K562 (cell line): ENCODE data around the gene KIAA0040. TPM values are rescaled to one million over a fixed set of nuclear protein-coding genes. Genes with fewer than 3 reads are reported as not detected.

Experiments used
- ATAC-seq: fragments of 200-7000 bp; cut with Tn5 transposase; 3 replicates; pipeline ENCODE4 v1.9.1; 2020; ENCODE audit warnings: moderate library complexity
- BruUV-seq: library from RNA; stranded (reverse); fragments of 400-500 nt; replicated peaks from 2 replicates; lab custom pipeline; 2021; lab: Mats Ljungman, UMichigan
- CTCF ChIA-PET: fragments of 300-600 bp; formaldehyde crosslinking; extraction: SDS; loops from one replicate; lab custom pipeline; 2021; ENCODE audit warnings: low intra/inter-chr PET ratio; lab: Yijun Ruan, JAX
- POLR2A ChIA-PET: fragments of 300-600, 350-650 bp; sonication (Branson Sonifier 250); formaldehyde crosslinking; extraction: SDS; loops from one replicate; lab custom pipeline; 2021; ENCODE audit warnings: antibody characterized with exemption, inconsistent platforms; lab: Yijun Ruan, JAX
- DNase-seq, 4 experiments: peaks; one replicate each; pipeline versions ENCODE4 v3.0.0 to v3.0.0-alpha.2; 2011 to 2018; ENCODE audit warnings: low spot score in 3 of 4, mixed read lengths in 3 of 4; ENCODE audit errors: extremely low read depth in 1 of 4
- FAIRE-seq: peaks from 2 replicates; lab custom pipeline; 2011; peaks lifted over from hg19 to GRCh38; lab: Jason Lieb, UNC
- H2AFZ ChIP-seq: 2 replicates; pipeline ENCODE4 v1.6.0; 2011; ENCODE audit warnings: low read depth, low read length, control low read depth, inconsistent platforms
- H3K27ac ChIP-seq: fragments of 200-600 bp; 3 replicates; pipeline ENCODE4 v1.8.0; 2011; ENCODE audit warnings: low read depth, mild to moderate bottlenecking, control low read depth, inconsistent platforms, low read length, moderate library complexity, mixed read lengths; ENCODE audit errors: extremely low read depth
- H3K27me3 ChIP-seq, 2 experiments: fragments of 300-600 bp in 1 of 2; 2 replicates in 1 of 2; 3 replicates in 1 of 2; pipeline versions ENCODE4 v1.6.0 to v1.8.0; 2011; ENCODE audit warnings: inconsistent platforms in 2 of 2, low read length in 2 of 2, mild to moderate bottlenecking in 1 of 2, mixed read lengths in 1 of 2, moderate library complexity in 1 of 2; ENCODE audit not compliant: control insufficient read depth in 2 of 2, insufficient read depth in 2 of 2
- H3K36me3 ChIP-seq: fragments of 300-600 bp; 3 replicates; pipeline ENCODE4 v1.8.0; 2011; ENCODE audit warnings: mild to moderate bottlenecking, low read length, inconsistent platforms; ENCODE audit not compliant: control insufficient read depth, insufficient read depth
- H3K4me1 ChIP-seq, 2 experiments: fragments of 200-600 bp in 1 of 2; replicated peaks in 1 of 2; 2 replicates in 1 of 2; 3 replicates in 1 of 2; pipeline versions ENCODE4 v1.5.1 to v1.8.0; 2011; ENCODE audit warnings: inconsistent platforms in 2 of 2, low read length in 2 of 2, mild to moderate bottlenecking in 1 of 2, mixed read lengths in 1 of 2, moderate library complexity in 1 of 2; ENCODE audit not compliant: control insufficient read depth in 2 of 2, insufficient read depth in 2 of 2
- H3K4me2 ChIP-seq: 2 replicates; pipeline ENCODE4 v1.6.1; 2011; ENCODE audit warnings: low read length, control low read depth, inconsistent platforms, mixed read lengths; ENCODE audit not compliant: insufficient read depth
- H3K4me3 ChIP-seq: fragments of 200-600 bp; sonication (generic), shearing (Covaris generic); 2 replicates; pipeline ENCODE4 v1.5.1; 2016; ENCODE audit warnings: control low read depth, inconsistent platforms
- H3K79me2 ChIP-seq: fragments of 200-600 bp; 3 replicates; pipeline ENCODE4 v1.8.0; 2011; ENCODE audit warnings: low read length, inconsistent platforms; ENCODE audit not compliant: control insufficient read depth, insufficient read depth
- H3K9ac ChIP-seq, 2 experiments: 2 replicates each; pipeline versions ENCODE4 v1.6.0 to v1.6.1; 2011; ENCODE audit warnings: low read depth in 2 of 2, low read length in 2 of 2, control low read depth in 1 of 2, inconsistent platforms in 1 of 2, mild to moderate bottlenecking in 1 of 2, mixed read lengths in 1 of 2; ENCODE audit not compliant: insufficient read depth in 1 of 2
- H3K9me1 ChIP-seq: one replicate; pipeline ENCODE4 v1.6.0; 2011; ENCODE audit warnings: inconsistent platforms, mild to moderate bottlenecking, low read length, moderate library complexity; ENCODE audit not compliant: control insufficient read depth, insufficient read depth
- H3K9me3 ChIP-seq: replicated peaks from 2 replicates; pipeline ENCODE4 v1.5.1; 2011; ENCODE audit warnings: low read depth, low read length, inconsistent platforms; ENCODE audit not compliant: control insufficient read depth, insufficient read depth
- H4K20me1 ChIP-seq: replicated peaks from 2 replicates; pipeline ENCODE4 v1.6.1; 2011; ENCODE audit warnings: low read length, inconsistent platforms, mixed read lengths; ENCODE audit not compliant: control insufficient read depth, insufficient read depth
- BMI1 ChIP-seq: fragments of 150-350 bp; IDR thresholded peaks from 2 replicates; pipeline ENCODE4 v1.6.1; 2014; ENCODE audit warnings: low read length
- CEBPB ChIP-seq: fragments of 450-650 bp; IDR thresholded peaks from 2 replicates; pipeline ENCODE4 v1.6.1; 2016; ENCODE audit warnings: missing genetic modification characterization, missing compliant biosample characterization
- CHAMP1 ChIP-seq: fragments of 450-650 bp; IDR thresholded peaks from 2 replicates; pipeline ENCODE4 v1.6.1; 2016; ENCODE audit warnings: mild to moderate bottlenecking
- CHCHD3 ChIP-seq: fragments of 250-450 bp; sonication (Bioruptor Pico); IDR thresholded peaks from 2 replicates; pipeline ENCODE4 v2.1.2; 2022; ENCODE audit warnings: mild to moderate bottlenecking
- IRF1 ChIP-seq: sonication (generic); formaldehyde crosslinking; IDR thresholded peaks from 2 replicates; pipeline ENCODE4 v1.8.0; 2022; ENCODE audit warnings: missing genetic modification reagents, mild to moderate bottlenecking, borderline replicate concordance
- LARP7 ChIP-seq: fragments of 450-650 bp; IDR thresholded peaks from 2 replicates; pipeline ENCODE4 v1.6.1; 2016
- NFATC3 ChIP-seq: fragments of 450-650 bp; IDR thresholded peaks from 2 replicates; pipeline ENCODE4 v1.6.1; 2017; ENCODE audit warnings: mild to moderate bottlenecking
- POLR2B ChIP-seq: fragments of 450-650 bp; IDR thresholded peaks from 2 replicates; pipeline ENCODE4 v1.6.1; 2018; ENCODE audit warnings: low read depth; ENCODE audit not compliant: partially characterized antibody
- RBM15 ChIP-seq: fragments of 200-400 bp; formaldehyde crosslinking; IDR thresholded peaks from 2 replicates; pipeline ENCODE4 v1.6.1; 2018; ENCODE audit warnings: mild to moderate bottlenecking, low read length, moderate library complexity; ENCODE audit not compliant: insufficient read depth
- SP1 ChIP-seq: sonication (generic); formaldehyde crosslinking; IDR thresholded peaks from 2 replicates; pipeline ENCODE4 v1.8.1; 2022; ENCODE audit warnings: mild to moderate bottlenecking, missing genetic modification reagents
- SRSF3 ChIP-seq: fragments of 200-400 bp; formaldehyde crosslinking; IDR thresholded peaks from 2 replicates; pipeline ENCODE4 v1.6.1; 2016; ENCODE audit warnings: mild to moderate bottlenecking, low read length, moderate library complexity; ENCODE audit not compliant: insufficient read depth
- TRIM24 ChIP-seq, 2 experiments: fragments of 450-650 bp; IDR thresholded peaks; 2 replicates each; pipeline ENCODE4 v1.6.1; 2016
- YBX1 ChIP-seq: fragments of 450-650 bp; IDR thresholded peaks from 2 replicates; pipeline ENCODE4 v1.7.1; 2016; ENCODE audit warnings: mild to moderate bottlenecking
- WGBS: fragments of 100-300 bp; shearing (Covaris generic); methylation state at CpG from one replicate; pipeline ENCODE4 v1.1.6; 2016; ENCODE audit warnings: low coverage, mixed read lengths; ENCODE audit not compliant: insufficient coverage; ENCODE audit errors: missing lambda C conversion rate; 5-methylcytosine and 5-hydroxymethylcytosine counted together
- in situ Hi-C: fragments of 300-500 bp; cut with MboI; formaldehyde crosslinking; loops from 4 replicates; pipeline ENCODE4 v1.15.0; 2018; ENCODE audit warnings: inconsistent platforms, mixed read lengths
- intact Hi-C: fragments of 100-400 bp; cut with micrococcal nuclease; formaldehyde crosslinking; loops from 2 replicates; pipeline ENCODE4 v1.14.2; 2022
- polyA plus RNA-seq, 8 experiments: library from polyadenylated mRNA; depleted of rRNA in 4 of 8; stranded (reverse) in 5 of 8; unstranded in 3 of 8; fragments of >200 nt; fragmentation: Nextera tagmentation in 2 of 8; fragmentation: Illumina TruSeq in 1 of 8; extraction: Ambion mirVana in 2 of 8; extraction: Trizol in 1 of 8; gene quantifications; 2 replicates each; pipeline versions ENCODE4 v1.2.1 to v1.2.3, GENCODE V29; 2011 to 2014; ENCODE audit warnings: inconsistent platforms in 1 of 8, missing spikeins in 1 of 8
- total RNA-seq, 7 experiments: library from RNA; depleted of rRNA in 6 of 7; stranded (reverse); fragments of >200 nt in 6 of 7; fragmentation: Illumina TruSeq in 2 of 7; extraction: Trizol in 2 of 7; gene quantifications; 2 replicates each; pipeline versions ENCODE4 v1.2.1 to v1.2.3, GENCODE V29; 2011 to 2021; ENCODE audit warnings: low replicate concordance in 1 of 7
- TF ChIP-seq, protein P1 (sequence below): IDR thresholded peaks from 2 replicates; pipeline ENCODE4 v1.6.1; 2012; ENCODE audit warnings: low read depth, low read length, improper control_type of control experiment, borderline replicate concordance
- TF ChIP-seq, protein P2 (sequence below): fragments of 150-350 bp; IDR thresholded peaks from 2 replicates; pipeline ENCODE4 v1.6.1; 2014; ENCODE audit warnings: low read depth, mild to moderate bottlenecking, low read length, borderline replicate concordance
- TF ChIP-seq, protein P3 (sequence below): sonication (generic); formaldehyde crosslinking; IDR thresholded peaks from 2 replicates; pipeline ENCODE4 v1.9.0; 2022; ENCODE audit warnings: mild to moderate bottlenecking, missing genetic modification reagents

The KIAA0040 gene
- total and polyA plus RNA-seq, 9 of the 15 experiments (the other 6 are each of a cell fraction or from before 2014, with no cell fraction given): 3.4 to 13.6 (median 7.1) TPM

DNA sequence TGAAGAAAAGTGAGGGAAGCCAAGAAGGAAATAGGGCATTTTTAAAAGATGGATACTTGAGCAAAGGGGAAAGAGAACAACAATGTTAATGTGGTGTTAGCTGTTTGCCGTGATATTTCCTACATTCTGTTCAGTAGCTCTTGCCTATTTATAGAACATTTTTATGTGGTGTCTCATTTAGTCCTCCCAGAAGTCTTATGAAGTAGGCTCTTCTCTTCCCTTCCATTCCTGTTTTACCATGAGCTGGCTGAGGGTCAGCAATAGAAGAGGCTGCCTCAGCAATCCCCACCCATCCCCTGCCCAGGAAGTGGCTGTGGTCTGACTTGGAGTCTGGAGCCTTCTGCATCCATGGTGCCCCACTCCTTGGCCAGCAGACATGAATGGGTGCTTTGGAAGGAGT lies 60.1 kb downstream of the KIAA0040 start:
- FAIRE-seq (no peak), DNase-seq (no peak), ATAC-seq (no peak)
- no TSS peak for BruUV-seq
- H4K20me1 ChIP-seq: no peaks in the 10 kb centered on the region
- H3K9me3 ChIP-seq: no peaks in the 10 kb centered on the region
- in situ Hi-C loops: no loop called here
- no peak overlapping the region for H3K27ac ChIP-seq
- H2AFZ ChIP-seq: no peak overlapping the region
- no peaks in the 10 kb centered on the region for H3K9me1 ChIP-seq
- no peaks in the 10 kb centered on the region; a peak in 2 of 5 replicates for H3K4me1 ChIP-seq
- intact Hi-C loops: no loop called here
- H3K27me3 ChIP-seq: peaks cover 16 to 32% of the 10 kb centered on the region in 2 experiments
- WGBS: 0% methylated on average over 1 of the region's 1 CpG
- POLR2A ChIA-PET: interaction anchor here (0.6 kb wide), 1 partner anchor 15 kb away, joined by 3 read pairs; no protein-coding TSS in a partner anchor
- no peaks in the 10 kb centered on the region for H3K36me3 ChIP-seq
- H3K79me2 ChIP-seq: no peaks in the 10 kb centered on the region
- no peak overlapping the region for H3K9ac ChIP-seq
- no peak overlapping the region for H3K4me3 ChIP-seq
- H3K4me2 ChIP-seq: no peak overlapping the region
- CTCF ChIA-PET: interaction anchor here (0.6 kb wide), 1 partner anchor 42 kb away, joined by 4 read pairs; no protein-coding TSS in a partner anchor
- no peak for TF ChIP-seq CHCHD3
- TF ChIP-seq, protein P1, sequence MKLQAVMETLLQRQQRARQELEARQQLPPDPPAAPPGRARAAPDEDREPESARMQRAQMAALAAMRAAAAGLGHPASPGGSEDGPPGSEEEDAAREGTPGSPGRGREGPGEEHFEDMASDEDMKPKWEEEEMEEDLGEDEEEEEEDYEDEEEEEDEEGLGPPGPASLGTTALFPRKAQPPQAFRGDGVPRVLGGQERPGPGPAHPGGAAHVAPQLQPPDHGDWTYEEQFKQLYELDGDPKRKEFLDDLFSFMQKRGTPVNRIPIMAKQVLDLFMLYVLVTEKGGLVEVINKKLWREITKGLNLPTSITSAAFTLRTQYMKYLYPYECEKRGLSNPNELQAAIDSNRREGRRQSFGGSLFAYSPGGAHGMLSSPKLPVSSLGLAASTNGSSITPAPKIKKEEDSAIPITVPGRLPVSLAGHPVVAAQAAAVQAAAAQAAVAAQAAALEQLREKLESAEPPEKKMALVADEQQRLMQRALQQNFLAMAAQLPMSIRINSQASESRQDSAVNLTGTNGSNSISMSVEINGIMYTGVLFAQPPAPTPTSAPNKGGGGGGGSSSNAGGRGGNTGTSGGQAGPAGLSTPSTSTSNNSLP: no peak
- no peak for TF ChIP-seq LARP7
- TF ChIP-seq RBM15: no peak
- no peak for TF ChIP-seq SP1 (CRISPR knock-in tag)
- TF ChIP-seq TRIM24 (IDR thresholded peaks at IDR 0.05): no peak
- no peak for TF ChIP-seq CHAMP1
- TF ChIP-seq, protein P2, sequence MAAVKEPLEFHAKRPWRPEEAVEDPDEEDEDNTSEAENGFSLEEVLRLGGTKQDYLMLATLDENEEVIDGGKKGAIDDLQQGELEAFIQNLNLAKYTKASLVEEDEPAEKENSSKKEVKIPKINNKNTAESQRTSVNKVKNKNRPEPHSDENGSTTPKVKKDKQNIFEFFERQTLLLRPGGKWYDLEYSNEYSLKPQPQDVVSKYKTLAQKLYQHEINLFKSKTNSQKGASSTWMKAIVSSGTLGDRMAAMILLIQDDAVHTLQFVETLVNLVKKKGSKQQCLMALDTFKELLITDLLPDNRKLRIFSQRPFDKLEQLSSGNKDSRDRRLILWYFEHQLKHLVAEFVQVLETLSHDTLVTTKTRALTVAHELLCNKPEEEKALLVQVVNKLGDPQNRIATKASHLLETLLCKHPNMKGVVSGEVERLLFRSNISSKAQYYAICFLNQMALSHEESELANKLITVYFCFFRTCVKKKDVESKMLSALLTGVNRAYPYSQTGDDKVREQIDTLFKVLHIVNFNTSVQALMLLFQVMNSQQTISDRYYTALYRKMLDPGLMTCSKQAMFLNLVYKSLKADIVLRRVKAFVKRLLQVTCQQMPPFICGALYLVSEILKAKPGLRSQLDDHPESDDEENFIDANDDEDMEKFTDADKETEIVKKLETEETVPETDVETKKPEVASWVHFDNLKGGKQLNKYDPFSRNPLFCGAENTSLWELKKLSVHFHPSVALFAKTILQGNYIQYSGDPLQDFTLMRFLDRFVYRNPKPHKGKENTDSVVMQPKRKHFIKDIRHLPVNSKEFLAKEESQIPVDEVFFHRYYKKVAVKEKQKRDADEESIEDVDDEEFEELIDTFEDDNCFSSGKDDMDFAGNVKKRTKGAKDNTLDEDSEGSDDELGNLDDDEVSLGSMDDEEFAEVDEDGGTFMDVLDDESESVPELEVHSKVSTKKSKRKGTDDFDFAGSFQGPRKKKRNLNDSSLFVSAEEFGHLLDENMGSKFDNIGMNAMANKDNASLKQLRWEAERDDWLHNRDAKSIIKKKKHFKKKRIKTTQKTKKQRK: no peak
- no peak for TF ChIP-seq YBX1
- TF ChIP-seq POLR2B: no peak
- no peak for TF ChIP-seq SRSF3
- no peak for TF ChIP-seq IRF1 (CRISPR knock-in tag)
- no peak for TF ChIP-seq CEBPB
- TF ChIP-seq NFATC3: no peak
- TF ChIP-seq BMI1: no peak
- TF ChIP-seq, protein P3, sequence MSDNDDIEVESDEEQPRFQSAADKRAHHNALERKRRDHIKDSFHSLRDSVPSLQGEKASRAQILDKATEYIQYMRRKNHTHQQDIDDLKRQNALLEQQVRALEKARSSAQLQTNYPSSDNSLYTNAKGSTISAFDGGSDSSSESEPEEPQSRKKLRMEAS (CRISPR knock-in tag): no peak
